ACC112 (cell line): ENCODE data around the gene SGSM1.

ENCODE experiments used
- H2AFZ ChIP-seq: fragments of 200-600 bp; sonication (generic); one replicate; pipeline ENCODE4 v1.6.0; 2017; ENCODE audit warnings: antibody characterized with exemption, low read length; ENCODE audit not compliant: unreplicated experiment
- H3K27ac ChIP-seq: fragments of 200-600 bp; sonication (generic); 2 replicates; pipeline ENCODE4 v1.5.1; 2014; ENCODE audit warnings: low read depth, mild to moderate bottlenecking, antibody characterized with exemption, low read length, moderate library complexity
- H3K27me3 ChIP-seq: fragments of 200-600 bp; sonication (generic); 2 replicates; pipeline ENCODE4 v1.6.1; 2014; ENCODE audit warnings: mild to moderate bottlenecking, antibody characterized with exemption, low read length, moderate library complexity, mixed read lengths; ENCODE audit not compliant: insufficient read depth
- H3K36me3 ChIP-seq: fragments of 200-600 bp; sonication (generic); 2 replicates; pipeline ENCODE4 v1.6.1; 2016; ENCODE audit warnings: mild to moderate bottlenecking, antibody characterized with exemption, low read length, moderate library complexity, mixed read lengths; ENCODE audit not compliant: insufficient read depth
- H3K4me1 ChIP-seq: fragments of 200-600 bp; sonication (generic); one replicate; pipeline ENCODE4 v1.6.1; 2016; ENCODE audit warnings: low read length, mixed read lengths; ENCODE audit not compliant: insufficient read depth, unreplicated experiment, control insufficient read depth
- H3K4me3 ChIP-seq: fragments of 200-600 bp; sonication (generic); 2 replicates; pipeline ENCODE4 v1.5.1; 2014; ENCODE audit warnings: mild to moderate bottlenecking, low read depth, low read length
- H3K79me2 ChIP-seq: fragments of 200-600 bp; sonication (generic); one replicate; pipeline ENCODE4 v1.6.0; 2016; ENCODE audit warnings: low read length; ENCODE audit not compliant: control insufficient read depth, unreplicated experiment, insufficient read depth

SGSM1 gene

DNA sequence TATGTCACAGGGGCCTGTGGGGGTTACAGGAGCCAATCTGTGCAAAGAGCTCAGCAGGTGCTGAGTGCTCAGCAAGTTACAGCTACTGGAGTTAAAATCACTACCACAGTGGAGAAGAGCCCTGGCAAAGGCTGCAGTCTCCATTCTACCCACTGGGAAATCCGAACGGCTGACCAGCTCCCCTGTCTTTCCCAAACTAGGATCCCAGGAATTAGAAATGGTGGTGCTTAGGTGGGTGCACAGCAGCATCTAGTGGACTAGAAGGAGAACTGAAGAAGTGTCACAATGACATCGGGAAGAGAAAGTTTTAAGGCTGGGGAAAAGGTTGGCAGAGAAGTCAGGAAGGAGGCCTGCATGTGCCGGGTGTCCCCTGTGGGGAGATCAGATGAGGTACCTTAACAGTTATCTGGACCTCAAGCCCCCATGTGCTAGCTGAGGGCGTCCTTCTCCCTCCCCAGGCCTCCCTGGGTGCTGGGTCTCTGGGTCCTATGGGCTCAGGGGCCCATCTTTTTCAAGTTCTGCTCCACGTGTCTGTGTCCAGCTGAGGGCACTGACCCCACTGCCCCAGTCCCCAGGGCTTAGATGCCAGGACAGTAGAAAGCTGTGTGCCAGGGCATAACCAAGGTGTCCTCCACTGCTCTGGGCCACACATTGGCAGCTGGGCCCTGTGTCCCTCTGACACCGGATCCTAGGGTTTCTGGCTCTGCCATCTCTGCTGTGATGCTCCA, 33.4 kb upstream of the SGSM1 start:
- Histone ChIP-seq H3K4me1 (no peaks in the 10 kb centered on the region), H3K79me2 (no peaks in the 10 kb centered on the region), H3K27ac (no peak overlapping the region), H2AFZ (no peak overlapping the region), H3K4me3 (no peak overlapping the region), H3K27me3 (no peaks in the 10 kb centered on the region), H3K36me3 (no peaks in the 10 kb centered on the region)

DNA sequence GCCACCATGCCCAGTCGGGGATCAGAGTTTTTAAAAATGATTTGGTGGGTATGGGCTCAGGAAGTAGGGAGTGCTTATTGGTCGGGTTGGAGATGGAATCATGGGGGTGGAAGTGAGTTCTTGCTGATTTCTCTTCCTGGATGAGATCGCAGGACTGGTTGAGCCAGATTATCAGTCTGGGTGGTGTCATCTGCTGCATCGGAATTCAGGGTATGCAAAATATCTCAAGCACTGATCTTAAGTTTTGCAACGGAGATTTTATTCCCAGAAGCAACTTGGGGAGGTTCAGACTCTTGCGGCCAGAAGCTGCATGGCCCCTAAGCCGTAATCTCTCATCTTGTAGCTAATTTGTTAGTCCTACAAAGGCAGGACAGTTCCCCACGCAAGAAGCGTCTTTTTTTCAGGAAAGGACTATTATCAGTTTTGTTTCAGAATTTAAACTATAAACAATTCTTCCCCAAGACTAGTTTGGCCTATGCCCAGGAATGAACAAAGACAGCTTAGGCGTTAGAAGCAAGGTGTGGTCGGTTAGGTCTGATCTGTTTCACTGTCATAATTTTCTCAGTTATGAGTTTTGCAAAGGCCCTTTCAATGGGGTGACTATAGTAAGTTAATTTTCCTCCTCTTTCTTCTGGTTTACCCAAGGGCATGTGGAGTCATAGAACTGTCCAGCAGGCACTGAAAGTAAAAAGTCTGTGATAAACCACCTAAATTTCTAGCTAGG, 30.1 kb upstream of the SGSM1 start:
- Histone ChIP-seq H3K36me3 (no peaks in the 10 kb centered on the region), H2AFZ (no peak overlapping the region), H3K27ac (no peak overlapping the region), H3K27me3 (no peaks in the 10 kb centered on the region), H3K4me3 (no peak overlapping the region), H3K4me1 (no peaks in the 10 kb centered on the region), H3K79me2 (no peaks in the 10 kb centered on the region)

DNA sequence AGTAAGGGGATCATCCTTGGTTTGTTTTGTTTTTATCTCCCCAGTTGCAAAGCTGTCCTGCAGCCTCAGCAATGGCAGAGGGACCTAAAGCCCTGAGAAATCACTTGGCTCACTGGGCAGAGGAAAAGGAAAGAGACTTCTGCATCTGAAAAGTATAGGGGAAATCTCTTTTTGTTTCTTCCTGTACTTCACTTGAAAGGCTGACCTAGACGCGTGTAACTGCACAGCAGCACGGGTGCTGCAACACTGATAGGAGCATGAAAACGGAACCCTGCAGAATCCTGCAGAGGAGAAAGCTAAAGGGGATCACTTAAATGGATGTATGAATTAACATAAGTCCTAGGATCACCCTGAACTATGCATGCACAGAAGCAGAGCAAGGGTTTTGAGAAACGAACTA, 29.5 kb upstream of the SGSM1 start:
- Histone ChIP-seq H3K27me3 (no peaks in the 10 kb centered on the region), H3K79me2 (no peaks in the 10 kb centered on the region), H3K27ac (no peak overlapping the region), H3K4me3 (no peak overlapping the region), H2AFZ (no peak overlapping the region), H3K4me1 (no peaks in the 10 kb centered on the region), H3K36me3 (no peaks in the 10 kb centered on the region)

DNA sequence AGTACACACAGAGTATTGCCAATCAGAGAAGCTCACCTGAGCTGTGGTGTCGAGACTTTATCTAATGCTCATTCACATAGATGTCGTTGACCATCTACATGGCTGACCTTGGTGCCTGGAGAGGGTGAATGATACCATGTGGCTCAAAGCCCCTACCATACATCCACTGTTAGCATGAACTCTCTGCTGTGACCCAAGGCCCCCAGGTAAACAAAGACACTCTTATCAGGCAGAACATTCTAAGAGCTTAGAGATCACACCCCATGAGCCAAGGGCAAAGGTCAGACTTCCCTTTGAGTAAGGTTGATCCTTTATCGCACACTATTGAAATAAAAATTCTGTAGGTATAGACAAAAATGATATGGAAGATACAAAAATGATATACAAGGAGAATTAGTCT, 16.5 kb upstream of the SGSM1 start:
- H3K27ac ChIP-seq, result no peak overlapping the region
- H3K4me1 ChIP-seq, result no peaks in the 10 kb centered on the region
- H2AFZ ChIP-seq, result no peak overlapping the region
- peaks cover 16% of the 10 kb centered on the region; the same call in 1 of the 2 replicates for H3K27me3 ChIP-seq
- H3K79me2 ChIP-seq, result no peaks in the 10 kb centered on the region
- no peak overlapping the region for H3K4me3 ChIP-seq
- H3K36me3 ChIP-seq, result no peaks in the 10 kb centered on the region

DNA sequence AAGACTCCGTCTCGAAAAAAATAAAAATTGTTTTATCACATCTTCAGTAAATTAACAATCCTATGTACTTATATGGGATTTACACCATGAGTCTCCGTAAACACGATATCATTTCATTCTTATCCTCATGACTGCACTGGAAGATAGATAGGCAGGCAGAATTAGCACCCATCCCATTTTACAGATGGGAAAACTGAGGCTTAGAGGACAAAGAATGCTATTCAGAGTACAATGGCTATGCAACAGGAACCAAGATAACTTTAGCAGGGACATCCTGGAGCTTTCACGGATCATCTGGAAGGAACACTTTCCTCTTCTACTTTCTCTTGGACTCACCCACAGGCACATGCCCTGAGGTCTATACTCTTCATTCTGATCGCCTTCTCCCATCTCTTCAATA, 14.6 kb upstream of the SGSM1 start:
- Histone ChIP-seq H3K4me1 (no peaks in the 10 kb centered on the region), H3K27ac (no peak overlapping the region), H3K79me2 (no peaks in the 10 kb centered on the region), H3K27me3 (peaks cover 11% of the 10 kb centered on the region; the same call in 1 of the 2 replicates), H3K4me3 (no peak overlapping the region), H3K36me3 (no peaks in the 10 kb centered on the region), H2AFZ (no peak overlapping the region)

DNA sequence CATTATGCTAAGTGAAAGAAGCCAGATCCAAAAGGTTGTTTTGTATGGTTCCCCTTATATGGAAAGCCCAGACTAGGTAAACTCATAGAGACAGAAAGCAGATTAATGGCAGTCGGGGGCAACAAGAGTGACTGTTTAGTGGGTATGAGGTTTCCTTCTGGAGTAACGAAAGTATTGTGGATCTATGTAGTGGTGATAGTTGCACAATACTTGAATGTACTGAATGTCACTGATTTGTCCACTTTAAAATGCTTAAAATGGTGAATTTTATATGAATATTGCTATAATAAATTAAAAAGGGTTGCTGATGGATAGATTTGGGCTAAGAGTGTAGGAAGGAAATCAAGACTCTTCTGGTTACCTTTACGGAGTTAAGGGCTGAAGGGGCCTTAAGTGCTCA, 10.0 kb upstream of the SGSM1 start:
- no peak overlapping the region for H3K4me3 ChIP-seq
- no peaks in the 10 kb centered on the region for H3K79me2 ChIP-seq
- no peak overlapping the region for H2AFZ ChIP-seq

DNA sequence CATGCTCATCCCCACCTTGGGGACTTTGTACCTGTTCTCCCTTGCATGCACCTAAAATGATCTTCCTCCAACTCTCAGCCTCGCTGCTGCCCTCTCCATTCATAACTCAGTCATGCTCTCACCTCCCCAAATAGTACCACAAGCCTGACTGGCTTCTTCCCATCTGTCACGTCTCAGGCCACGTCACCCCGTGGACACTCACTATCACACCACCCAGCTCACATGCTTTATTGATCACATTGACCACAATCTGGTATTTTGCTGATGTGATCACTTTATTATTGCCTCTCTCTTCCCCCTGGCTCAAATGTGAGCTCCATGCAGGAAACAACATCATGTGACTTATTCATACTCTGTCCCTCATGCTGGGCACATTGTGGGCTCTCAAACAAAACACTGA, 9.2 kb upstream of the SGSM1 start:
- no peaks in the 10 kb centered on the region for H3K79me2 ChIP-seq
- H3K4me3 ChIP-seq, result no peak overlapping the region
- no peaks in the 10 kb centered on the region for H3K4me1 ChIP-seq
- H3K27ac ChIP-seq, result no peak overlapping the region
- no peaks in the 10 kb centered on the region for H3K27me3 ChIP-seq
- H2AFZ ChIP-seq, result no peak overlapping the region
- no peaks in the 10 kb centered on the region for H3K36me3 ChIP-seq

More for the DNA sequence above, 10.0 kb upstream of the SGSM1 start:
- Histone ChIP-seq H3K27ac (no peak overlapping the region), H3K27me3 (no peaks in the 10 kb centered on the region), H3K36me3 (no peaks in the 10 kb centered on the region), H3K4me1 (no peaks in the 10 kb centered on the region)

DNA sequence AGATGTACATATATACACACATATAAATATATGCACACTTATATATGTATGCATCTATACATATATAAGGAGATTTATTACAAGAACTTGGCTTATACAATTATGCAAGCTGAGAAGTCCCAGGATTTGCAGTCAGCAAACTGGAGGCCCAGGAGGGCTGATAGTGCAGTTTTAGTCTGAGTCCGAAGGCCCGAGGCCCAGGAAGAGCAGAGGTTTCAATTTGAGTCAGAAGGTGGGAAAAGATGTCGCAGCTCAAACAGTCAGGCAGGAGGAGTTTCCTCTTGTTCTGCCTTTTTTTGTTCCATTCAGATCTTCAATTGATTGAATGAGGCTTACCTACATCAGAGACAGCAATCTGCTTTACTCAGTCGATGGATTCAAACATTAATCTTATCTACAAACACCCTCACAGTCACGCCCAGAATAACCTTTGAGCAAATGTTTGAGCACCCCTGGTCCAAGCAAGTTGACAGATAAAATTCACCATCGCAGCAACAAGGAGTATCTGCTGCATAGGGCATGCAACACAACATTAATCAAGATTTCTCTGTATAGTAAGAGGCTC, 4.0 kb upstream of the SGSM1 start:
- Histone ChIP-seq H3K4me1 (no peaks in the 10 kb centered on the region), H3K79me2 (no peaks in the 10 kb centered on the region), H3K36me3 (no peaks in the 10 kb centered on the region), H3K4me3 (no peak overlapping the region), H3K27me3 (peaks cover 9% of the 10 kb centered on the region; the same call in 1 of the 2 replicates), H3K27ac (no peak overlapping the region), H2AFZ (no peak overlapping the region)

DNA sequence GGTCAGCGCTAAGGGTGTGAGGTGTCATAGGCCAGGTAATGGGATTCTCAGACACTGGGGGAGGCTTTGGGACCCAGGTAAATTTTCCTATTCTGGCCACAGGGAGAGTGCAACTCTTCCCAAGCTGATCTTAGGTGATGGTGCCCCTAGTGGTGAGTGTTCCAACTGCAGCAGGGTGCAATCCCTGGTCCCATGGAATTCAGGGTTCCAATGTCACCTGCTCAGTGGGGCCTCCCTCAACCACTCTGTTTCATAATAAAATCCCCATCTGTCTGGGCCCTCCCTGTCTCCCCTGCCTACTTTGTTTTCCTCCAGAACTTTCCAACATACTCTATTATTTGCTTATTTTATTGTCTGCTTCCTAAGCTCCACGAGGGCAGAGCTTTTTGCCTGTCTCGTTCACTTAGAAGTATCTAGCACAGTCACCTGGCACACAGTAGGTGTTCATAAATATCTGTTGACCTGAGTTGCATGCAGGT, 2.9 kb upstream of the SGSM1 start:
- Histone ChIP-seq H3K4me1 (no peaks in the 10 kb centered on the region), H2AFZ (no peak overlapping the region), H3K79me2 (no peaks in the 10 kb centered on the region), H3K27me3 (peaks cover 13% of the 10 kb centered on the region; the same call in 1 of the 2 replicates), H3K36me3 (no peaks in the 10 kb centered on the region), H3K4me3 (no peak overlapping the region), H3K27ac (no peak overlapping the region)

DNA sequence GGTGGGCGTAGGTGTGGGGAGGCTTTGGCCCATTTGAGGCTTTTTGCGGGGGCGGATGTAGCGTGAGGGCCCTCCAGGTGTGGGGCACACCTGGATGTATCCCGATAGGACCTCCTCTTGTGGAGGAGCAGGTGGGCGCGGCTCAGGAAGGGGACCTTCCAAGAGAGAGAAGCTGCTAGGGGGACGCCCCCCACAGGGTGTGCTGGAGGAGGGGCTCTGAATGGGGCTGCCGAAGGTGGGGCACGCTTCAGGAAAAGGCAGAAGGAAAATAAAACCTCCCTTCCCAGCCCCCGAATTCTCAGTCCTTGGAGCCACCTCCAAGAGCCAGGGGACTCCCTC, 621 bp downstream of the SGSM1 start:
- Histone ChIP-seq H3K4me3 (no peak overlapping the region), H2AFZ (no peak overlapping the region), H3K27ac (no peak overlapping the region), H3K36me3 (no peaks in the 10 kb centered on the region), H3K4me1 (no peaks in the 10 kb centered on the region), H3K27me3 (peaks cover 13% of the 10 kb centered on the region; the same call in 1 of the 2 replicates), H3K79me2 (no peaks in the 10 kb centered on the region)
